ENCODE measurements around the gene CERS2.

The CERS2 gene, protein sequence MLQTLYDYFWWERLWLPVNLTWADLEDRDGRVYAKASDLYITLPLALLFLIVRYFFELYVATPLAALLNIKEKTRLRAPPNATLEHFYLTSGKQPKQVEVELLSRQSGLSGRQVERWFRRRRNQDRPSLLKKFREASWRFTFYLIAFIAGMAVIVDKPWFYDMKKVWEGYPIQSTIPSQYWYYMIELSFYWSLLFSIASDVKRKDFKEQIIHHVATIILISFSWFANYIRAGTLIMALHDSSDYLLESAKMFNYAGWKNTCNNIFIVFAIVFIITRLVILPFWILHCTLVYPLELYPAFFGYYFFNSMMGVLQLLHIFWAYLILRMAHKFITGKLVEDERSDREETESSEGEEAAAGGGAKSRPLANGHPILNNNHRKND

DNA sequence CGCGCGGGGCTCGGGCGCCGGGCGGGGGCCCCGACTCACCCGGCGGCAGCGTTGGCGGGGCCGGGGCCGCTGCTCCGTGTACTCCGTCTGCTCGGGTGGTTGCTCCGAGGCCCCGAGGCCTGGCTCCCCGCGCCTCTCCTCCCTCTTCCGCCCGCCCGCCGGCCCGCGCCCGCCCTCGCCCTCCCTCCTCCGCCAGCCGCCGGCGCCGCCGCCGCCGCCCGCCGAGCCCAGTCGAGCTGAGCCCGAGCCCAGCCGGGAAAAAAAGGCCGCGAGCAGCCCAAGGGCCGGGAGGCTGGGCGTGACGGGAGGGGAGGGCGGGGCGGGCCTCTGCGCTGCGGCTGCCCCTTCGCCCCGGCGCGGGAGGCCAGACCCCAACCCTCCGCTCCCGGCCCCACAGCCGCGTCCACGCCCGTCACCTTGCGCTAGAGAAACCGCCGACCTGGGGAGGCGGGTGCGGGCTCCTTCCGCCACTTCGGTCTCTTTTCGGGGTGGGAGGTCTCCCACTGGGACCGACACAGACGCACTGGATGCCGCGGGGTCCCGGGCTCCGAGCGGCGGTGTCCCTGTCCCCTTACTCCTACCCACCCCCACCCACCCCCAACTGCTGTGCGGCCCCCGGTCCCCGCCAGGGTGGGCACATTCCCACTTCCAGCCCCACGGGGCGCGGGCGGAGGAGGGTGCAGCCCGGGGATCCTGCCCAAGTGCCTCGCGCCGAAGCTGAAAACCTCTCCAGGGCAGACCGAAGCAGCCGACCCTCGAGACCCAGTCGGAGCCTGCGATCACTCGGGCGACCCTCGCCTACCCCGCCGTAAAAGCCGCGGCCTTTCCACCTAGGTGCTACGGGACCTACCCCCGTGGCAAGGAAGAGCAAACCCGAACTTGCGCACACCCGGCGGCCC, at the start of gene CERS2:
Gene CERS2 (minus strand): TSS at position 256 of the 899 bp plus-strand sequence. CDS start 5,745 bp downstream, outside the sequence.
- peak; percentile 73 to 85 for DNase-seq

DNA sequence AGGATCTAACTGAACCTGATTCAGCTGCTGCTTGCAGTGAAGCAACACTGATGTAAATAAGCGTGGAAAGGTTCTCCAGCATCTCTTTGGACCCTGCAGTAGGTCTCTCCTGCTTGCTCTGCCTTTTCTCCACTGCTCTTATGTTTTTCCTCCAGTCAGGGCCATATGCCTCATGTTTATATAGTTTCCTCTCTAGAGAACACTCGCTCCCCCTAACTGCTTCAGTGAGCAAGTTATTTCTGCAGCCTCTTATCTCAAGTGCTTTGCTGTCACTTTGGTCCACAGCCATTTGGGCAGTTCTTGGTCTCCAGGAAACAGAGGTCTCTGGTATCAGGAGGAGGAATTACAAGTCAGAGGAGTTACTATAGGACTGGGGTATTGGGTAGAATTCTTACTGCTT, 38.9 kb upstream of the CERS2 start:
- no peak for DNase-seq

DNA sequence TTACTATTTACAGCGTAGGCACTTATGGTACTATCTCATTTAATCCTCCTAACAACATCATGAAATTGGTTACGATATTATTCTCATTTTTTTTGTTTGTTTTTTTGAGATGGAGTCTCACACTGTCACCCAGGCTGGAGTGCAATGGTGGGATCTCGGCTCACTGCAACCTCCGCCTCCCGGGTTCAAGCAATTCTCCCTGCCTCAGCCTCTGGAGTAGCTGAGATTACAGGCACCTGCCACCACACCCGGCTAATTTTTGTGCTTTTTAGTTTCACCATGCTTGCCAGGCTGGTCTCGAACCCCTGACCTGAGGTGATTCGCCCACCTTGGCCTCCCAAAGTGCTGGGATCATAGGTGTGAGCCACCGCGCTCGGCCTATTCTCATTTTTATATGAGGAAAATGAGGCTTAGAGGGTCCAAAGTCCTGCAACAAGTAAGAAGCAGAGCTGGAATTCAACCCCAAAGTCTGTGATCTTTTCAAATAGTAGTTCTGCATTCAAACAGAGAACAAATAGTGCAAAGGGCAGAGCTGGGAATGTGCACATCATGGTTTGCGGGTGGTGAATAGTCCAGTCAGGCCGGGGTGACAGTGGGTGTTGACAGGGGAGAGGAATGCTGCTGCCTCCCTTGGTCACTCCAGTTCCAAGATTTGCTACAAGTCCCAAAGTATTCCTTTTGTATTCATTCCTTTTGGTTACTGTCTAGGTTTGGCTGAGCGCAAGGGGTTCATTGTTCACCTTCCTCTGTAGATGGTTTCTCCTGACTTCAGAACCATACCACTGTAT, 38.2 kb upstream of the CERS2 start:
- no peak for DNase-seq

DNA sequence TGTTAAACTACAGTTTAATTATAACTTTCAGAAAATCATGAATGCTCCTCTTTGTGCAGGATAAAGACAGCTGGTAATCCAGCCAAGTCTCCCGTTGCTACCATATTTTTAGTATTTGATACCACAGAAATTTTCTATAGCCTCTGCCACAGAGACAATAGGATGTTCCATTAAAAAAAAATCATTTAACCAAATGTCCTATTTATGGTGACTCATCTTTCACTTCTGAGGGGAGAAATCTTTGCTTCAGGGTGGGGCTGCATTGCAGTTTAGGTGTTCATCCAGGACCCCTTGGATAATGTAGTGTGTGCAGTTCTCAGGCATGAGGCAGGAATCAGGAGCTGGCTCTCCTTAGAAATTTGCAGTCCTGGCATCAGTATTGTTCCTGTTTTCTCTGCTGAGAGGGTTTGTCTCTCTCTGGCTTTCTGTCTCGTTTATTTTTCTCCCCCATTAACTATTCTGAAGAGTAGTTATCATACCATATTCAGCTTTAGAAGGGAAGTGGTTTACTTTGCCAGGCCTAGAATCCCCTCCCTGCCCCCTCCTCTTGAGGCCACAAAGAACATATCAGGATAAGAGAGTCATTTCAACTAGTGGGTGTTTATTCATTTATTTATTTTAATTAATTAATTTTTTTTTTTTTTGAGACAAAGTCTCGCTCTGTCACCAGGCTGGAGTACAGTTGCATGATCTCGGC, 36.7 kb upstream of the CERS2 start:
- no peak for DNase-seq

DNA sequence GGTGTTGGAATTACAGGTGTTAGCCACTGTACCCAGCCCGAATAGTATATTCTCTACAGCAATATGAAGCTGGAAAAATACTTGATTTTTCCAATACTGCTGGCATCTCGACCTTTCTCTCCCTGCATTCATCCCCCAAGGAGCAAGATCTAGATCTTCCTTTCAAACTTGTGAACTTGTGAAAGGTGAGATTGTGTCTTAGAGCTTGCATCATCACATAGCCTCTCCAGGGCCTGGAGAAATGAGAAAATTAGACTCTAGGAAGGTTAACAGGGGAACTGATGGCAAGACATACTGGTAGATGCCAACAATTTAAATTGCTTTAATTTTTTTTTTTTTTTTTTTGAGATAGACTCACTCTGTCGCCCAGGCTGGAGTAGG, 35.7 kb upstream of the CERS2 start:
- DNase-seq, result no peak

DNA sequence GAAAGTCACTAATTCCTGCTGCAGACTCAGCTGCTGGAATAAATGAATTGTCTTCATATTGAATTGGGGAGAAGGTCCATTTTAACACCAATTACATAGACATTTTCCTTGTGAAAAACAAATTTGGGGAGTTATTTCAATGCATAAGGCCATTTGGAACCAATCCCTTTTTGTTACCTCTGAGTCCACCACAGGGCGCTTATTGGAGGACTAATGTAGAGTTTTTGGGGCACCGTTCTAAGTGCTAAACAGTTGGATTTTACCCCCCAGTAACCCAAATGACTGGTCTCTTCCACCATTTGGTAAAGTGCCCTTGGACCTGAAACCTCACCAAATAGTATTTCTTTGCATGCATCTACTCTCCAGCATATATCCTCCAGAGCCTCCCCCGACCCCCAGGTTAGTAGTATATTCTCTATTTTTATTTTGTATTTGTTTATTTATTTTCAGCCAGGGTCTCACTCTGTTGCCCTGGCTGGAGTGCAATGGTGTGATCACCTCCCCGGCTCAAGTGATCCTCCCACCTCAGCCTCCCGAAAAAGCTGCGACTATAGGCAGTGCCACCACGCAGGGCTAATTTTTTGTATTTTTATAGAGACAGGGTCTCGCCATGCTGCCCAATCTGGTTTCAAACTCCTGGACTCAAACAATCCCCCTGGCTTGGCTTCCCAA, 35.2 kb upstream of the CERS2 start:
- DNase-seq, result no peak

DNA sequence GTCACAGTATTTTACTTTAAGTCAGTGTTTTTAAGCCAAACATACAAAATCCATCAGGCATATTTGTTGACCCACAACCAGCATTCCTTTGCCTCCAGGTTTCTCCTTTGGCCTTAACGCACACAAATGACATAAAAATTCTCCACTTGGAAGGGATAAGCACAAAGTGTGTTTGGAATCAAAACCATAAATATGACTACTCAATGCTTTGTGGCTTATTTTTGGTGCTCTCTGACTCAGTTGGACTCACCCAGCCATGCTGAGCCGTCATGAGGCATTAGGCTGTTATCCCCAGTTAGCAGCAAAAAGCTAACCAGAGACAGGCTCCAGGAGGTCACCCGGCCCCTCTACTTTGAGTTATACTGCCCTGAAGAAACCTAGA, 34.6 kb upstream of the CERS2 start:
- DNase-seq, result no peak

DNA sequence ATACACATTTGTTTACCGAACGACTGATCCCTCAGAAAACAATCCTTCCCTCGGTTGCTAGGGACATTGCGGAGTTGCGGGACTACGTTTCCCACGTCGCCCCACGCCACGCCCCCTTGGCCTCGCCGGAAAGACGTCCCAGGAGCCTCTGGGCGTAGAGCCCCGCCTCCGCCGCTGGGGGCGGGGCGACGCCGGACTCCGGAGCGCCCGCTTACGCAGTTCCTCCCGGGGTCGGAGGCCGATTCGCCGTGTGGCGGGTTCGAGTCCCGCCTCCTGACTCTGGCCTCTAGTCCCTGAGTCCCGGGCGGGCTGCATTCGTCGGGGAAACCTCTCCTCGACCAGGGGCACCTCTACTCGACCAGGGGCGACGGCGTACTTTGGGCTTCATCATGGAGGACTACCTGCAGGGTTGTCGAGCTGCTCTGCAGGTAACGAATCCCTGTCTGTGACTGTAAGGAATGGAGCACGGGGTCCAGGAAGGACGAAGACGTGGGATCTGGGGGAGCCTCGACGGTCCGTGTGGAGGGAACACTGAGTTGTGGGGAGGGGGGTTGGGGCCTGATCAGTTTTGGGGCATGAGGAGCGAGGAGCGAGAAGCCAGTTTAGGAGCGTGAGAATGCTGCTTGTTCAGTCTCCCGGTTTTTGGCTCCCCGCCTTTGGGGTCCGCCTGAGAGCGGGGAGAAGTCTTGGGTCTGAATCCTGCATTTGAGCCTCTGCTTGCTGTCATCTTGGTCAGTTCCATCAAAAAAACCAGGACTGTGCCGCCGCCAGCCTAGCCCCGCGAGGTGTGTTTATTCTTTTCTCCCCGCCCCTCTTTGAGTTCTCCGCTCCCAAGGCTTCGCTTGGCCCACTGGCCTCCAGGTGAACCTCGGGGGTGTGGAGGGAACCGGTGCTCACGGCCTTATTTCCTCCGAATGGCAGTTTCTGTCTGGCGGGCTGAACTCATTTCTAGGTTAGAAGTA, 33.9 kb upstream of the CERS2 start, which contains the start of gene PRUNE1:
Gene PRUNE1 (plus strand): TSS at position 206 of the 962 bp plus-strand sequence. CDS start 184 bp downstream, at position 390.
- DNase-seq, result peak; percentile 98

DNA sequence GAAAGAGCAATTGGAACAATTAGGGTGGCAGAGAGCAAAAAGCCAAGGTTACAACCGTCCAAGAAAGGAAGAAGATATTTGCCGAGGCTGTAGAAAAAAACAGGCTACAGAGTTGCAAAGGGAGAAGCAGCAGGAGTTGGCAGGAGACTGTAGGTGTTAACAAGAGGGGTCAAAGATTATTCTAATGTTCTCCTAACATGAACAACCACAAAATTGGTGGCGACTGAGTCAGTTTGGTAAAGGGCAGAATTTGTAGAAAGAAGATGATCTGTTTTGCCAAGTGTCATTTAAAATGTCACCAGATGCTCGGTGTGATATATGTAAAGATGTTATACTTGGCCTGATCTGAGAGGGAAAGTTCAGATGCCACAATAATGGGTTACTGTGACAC, 33.2 kb upstream of the CERS2 start:
- DNase-seq, result no peak

DNA sequence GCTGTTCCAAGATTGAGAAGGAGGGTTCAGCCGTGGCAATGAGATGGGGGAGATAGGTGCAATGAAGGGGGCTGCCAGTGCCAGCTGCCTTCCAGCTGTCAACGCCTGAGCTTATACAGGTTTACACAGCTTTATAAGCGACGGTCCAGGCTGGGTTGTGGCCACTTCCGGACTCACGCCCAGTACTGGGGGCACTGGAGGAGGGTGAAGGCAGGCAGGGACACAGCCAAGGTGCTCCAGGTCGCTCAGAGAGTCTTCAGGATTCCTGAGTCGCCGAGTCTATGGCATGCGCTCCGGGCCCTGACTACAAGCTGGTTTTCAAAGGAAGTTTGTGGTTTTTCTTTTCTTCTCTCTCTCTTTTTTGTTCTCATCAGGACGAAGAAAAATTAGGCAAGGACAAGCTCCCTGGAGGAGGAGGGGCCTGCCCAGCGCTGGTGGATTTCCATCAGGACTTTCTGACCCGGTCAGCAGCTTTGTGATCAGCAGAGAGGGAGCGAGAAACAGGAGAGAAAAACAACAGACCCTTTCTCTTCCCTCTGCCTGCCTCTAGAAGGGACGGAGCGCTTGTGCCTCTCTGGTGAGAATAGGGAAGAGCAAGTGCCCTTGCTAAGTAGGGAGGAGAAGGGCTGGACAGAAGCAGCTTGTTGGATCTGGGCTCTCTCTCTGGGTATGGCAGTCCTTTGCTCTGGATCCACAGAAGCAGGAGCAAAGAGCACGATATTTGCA, 31.9 kb upstream of the CERS2 start, which contains the start of gene MINDY1:
Gene MINDY1 (minus strand): TSS at position 576 of the 726 bp plus-strand sequence. CDS start 4,285 bp downstream, outside the sequence.
- DNase-seq, result peak; percentile 45 to 49

DNA sequence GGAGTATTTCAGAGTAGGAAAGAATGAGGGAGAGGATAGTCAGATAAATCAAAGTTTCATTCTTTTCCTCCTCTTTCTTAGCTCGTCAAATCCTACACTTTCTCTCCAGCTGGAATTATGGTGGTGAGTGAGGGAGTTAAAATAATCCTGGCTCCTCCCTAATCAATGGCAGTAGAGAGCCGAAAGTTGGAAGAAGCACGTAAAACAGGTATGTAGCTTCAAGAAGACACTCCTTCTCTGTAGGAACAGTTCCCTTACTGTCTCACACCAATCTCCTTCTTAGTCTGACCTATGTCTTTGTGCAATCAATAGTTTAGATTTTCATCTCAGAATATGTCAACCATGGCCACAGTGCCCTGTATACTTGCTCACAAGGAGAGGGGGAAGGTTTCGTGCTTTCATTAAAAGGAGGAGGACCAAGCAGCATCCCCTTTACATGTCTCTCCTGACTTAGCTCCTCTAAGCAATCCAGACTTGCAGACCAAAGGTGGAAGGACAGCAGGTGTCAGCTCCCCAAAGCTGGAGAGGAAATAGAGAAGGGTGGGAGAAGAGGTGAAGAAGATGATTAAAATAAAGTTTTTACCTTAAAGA, 31.2 kb upstream of the CERS2 start:
- no peak for DNase-seq

DNA sequence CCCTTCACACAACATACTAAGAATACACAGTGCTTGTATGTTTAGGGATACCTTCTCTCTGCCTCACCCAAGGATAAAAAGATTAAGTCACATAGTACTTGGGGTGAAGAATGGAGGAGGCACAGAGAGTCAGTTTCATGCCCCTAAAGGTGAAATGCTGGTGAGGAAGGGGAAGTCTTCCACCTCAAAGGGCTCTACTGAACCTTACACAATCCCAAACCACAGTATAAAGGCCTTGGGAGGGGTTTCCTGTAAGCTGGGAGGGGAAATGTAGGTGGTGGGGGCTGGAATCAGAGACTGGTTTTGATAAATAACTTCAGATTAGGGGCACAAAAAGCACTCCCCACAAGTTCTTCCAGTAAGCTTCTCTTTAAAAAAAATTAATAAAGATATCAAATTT, 28.5 kb upstream of the CERS2 start:
- DNase-seq, result peak; percentile 20 to 60

DNA sequence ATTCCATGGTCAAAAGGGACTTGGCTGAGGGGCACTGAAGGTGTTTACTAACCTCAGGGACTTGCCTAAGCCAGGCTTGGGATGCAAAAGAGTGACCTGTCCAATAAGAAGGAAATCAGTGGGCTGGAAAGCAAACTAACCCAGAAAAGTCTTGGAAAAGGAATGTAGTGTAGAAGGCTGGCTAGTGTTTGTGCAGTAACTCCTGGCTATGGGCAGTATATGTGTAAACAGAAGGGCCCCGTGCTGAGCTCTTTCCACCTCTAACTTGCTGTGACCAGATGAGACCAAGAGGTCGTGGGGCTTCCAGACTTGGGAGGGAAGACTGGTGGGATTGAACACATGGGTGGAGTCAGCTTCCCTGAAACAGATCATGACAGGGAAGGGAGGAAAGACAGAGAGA, 28.0 kb upstream of the CERS2 start:
- no peak for DNase-seq

DNA sequence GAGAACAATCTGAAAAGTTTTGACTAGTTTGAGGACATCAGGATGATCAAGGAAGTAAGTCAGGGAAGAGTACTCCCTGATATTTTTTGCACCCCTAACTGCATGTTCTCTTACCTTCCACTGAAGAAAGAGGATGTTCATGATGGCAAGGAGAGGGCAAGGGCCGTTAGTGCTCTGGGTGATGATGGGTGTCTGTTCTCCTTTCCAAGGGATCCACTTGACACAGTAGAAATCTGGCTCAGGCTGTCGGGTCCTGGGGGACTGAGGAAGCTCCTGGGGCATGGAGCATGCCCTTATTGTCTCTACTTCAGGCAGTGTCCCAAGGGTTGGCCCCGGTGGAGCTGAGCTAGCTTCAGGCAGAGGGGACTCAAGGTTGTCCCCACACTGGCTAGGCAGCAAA, 27.4 kb upstream of the CERS2 start:
- DNase-seq, result no peak

DNA sequence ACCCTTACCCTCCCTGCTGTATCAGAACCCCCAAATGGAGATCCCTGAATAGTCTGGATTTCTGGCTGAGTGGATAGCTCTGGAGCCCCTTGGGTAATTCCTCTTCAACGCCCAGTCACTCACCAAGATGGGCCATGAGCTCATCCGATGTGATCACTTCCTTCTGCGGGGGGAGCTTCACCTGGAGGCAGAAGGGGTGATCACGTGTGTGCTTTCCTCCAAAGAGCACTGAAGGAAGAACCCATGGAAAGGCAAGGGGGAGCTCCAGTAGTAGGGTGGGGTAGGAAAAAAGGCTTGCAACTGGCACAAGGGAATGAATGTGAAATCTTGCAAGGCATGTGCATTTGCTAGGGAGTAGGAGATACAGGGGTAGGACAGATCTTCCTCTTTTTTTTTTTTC, 27.0 kb upstream of the CERS2 start:
- no peak for DNase-seq

DNA sequence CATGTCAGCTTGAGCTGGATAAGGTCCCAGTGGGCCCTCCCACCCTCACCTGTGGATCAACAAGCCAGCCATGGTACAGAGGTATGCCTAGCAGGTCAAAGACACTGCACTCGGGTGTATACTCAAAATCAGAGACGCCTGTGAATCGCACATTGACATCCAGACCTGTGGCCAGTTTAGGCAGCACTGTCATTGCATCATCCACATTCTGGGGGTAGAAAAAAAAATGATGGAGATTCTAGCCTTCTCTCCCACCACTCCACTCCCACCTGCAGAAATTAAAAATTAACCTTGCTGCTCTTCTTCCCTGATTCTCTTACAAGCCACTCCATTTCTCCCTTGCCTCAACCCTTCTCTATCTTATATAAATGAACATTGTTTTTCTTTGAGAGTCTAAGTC, 25.8 kb upstream of the CERS2 start:
- no peak for DNase-seq

DNA sequence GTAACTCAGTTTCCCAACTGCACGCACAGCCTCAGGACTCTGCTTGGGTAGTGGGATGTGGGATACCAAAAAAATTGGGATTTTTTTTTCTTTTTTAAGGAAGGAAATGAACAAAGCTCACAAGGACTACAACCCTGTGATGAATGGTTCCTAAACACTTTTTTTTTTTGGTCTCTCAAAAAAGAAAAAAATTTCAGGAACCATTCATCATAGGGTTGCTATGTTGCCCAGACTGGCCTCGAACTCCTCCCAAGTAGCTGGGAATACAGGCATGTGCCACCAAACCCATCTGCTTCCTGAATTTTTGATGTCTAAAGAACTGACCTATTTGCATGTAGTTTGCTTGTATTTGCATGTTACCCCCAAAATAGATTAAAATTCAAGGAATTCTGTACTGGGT, 25.3 kb upstream of the CERS2 start:
- no peak for DNase-seq

DNA sequence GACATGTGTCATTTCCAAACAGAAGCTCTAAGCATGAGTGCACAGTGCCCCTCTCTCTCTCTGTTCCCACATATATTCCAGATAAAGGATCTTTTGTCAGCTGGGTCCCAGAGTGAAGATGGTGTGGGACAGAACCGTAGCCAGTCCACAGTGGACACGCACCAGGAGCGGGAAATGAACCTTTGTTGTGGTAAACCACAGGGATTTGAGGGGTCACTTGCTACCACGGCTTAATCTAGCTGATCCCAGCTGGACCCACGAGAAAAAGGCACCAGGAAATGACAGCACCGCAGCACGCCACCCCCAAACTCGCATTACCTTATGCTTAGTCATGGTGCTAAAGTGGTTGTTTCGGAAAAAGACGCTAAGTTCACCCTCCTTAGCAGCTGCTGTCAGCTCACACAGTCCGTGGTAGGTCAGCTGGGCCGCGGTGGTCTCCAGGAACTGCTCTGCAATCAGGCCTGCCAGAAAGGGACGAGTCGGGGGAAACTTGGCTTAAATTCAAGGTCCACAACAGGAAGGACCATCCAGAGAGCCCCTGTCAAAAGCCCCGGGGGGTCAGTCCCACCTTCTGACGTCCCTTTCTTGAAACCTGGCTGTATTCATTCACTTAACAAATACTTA, 24.5 kb upstream of the CERS2 start:
- no peak for DNase-seq

DNA sequence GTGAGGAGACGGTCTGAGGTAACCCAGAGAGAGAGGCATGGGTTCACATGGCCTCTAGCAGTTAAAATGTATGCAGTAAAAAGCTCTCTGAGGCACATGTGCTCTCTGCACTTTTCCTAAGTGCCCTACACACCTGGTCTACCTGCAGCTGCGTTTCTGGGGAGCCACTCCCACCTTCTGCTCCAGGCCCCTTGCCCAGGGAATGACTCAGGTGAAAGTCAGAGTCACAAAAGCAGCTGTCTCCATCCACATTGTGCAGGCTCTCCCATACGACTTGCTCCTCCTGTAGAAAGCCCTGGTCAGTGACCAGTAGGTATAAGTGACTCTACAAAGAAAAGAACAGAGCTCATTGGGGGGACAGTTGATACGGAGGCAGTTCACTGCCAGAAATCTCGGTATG, 23.3 kb upstream of the CERS2 start:
- no peak for DNase-seq
